ENCODE results near the gene BTN2A1.
"Not testable (repeated sequence)": the region's sequence is repeated elsewhere in the genome, so short reads cannot be mapped to it uniquely, and the experiment has no call there.

The BTN2A1 gene

DNA sequence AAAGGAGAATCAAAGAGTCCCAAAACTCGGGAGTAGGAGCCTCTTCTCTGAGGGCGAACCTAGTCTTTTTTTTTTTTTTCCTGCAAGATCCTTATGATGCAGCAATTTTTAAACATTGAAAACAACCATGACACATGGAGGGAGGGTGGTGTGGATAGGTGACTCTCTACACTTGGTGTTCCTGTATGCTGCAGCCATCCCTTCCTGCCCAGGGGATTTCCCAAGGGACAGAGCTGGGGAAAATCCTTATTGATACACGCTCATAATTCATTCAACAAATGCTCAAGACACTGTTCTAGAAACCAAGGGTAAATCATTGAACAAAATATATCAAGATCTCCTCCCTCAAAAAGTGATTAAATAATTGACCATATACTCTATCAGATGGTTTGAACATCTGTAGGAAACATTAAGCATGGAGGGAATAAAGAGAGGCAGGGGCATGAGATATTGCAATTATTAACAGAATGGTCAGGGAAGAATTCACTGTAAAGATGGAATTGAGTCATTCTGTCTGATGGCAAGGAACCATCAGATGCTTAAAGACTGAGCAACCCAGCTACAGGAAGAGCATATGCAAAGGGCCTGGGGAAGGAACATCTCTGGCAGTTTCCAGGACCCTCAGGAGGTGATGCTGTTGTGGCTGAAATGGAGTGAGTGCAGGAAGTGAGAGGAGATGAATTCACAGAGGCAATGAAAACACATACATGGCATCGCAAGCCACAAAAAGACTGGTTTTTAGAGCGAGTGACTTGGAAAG, 30.9 kb upstream of the BTN2A1 start:
- no peak overlapping the region for H3K4me3 ChIP-seq (ENCODE audit: low read depth, low read length)
- TF ChIP-seq CTCF (IDR thresholded peaks at IDR 0.05; ENCODE audit: borderline replicate concordance, insufficient read depth, low read depth, low read length) = no peak

DNA sequence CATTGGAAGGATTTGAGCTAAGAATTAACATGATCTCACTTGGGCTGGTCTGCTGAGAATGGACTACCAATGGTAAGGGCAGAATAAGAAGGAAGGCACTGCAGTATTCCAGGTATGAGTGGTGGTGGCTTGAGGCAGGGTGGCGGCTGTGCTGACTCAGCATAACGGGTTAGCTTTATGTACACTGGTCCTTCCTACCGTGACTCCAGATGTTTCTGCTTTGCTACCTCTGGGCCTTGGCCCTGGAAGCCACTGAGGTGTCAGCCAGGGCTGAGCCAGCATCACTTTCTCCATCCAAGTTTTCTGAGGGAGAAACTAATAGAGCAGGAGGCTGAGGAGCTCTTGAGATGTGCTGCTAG, 30.3 kb upstream of the BTN2A1 start:
- TF ChIP-seq CTCF (IDR thresholded peaks at IDR 0.05; ENCODE audit: borderline replicate concordance, insufficient read depth, low read depth, low read length) = no peak
- H3K4me3 ChIP-seq (ENCODE audit: low read depth, low read length) = no peak overlapping the region

DNA sequence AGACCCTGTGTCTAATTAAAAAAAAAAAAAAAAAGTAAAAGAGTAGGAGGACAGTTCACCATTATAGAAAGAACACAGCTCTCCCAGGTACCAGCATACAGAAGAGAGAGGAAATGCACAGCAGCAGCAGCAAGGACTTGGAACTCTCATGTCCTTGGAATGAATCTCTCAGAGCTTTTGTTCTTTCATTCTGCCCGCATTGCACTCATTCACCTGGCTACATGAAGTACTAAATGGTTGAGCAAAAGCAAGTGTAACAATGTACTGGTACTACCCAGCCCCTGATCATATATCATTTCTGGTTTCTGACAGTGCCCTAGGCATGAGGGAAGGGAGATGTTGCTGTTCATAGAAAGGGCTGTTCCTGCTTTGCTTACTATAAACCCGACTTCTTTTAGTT, 29.5 kb upstream of the BTN2A1 start:
- TF ChIP-seq CTCF (IDR thresholded peaks at IDR 0.05; ENCODE audit: borderline replicate concordance, insufficient read depth, low read depth, low read length) = no peak
- H3K4me3 ChIP-seq (ENCODE audit: low read depth, low read length) = no peak overlapping the region

DNA sequence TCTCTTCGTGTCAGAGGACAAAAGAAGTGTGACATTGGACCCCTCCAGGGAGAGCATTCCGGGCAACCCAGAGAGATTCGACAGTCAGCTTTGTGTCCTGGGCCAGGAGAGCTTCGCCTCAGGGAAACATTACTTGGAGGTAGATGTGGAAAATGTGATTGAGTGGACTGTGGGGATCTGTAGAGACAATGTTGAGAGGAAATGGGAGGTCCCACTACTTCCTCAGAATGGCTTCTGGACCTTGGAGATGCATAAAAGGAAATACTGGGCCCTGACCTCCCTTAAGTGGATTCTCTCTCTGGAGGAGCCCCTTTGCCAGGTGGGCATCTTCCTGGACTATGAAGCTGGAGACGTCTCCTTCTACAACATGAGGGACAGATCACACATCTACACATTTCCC, 27.0 kb upstream of the BTN2A1 start:
- H3K4me3 ChIP-seq (ENCODE audit: low read depth, low read length) = no peak overlapping the region
- TF ChIP-seq CTCF (IDR thresholded peaks at IDR 0.05; ENCODE audit: borderline replicate concordance, insufficient read depth, low read depth, low read length) = no peak

- no peak overlapping the region for H3K4me3 ChIP-seq (ENCODE audit: low read depth, low read length)
- TF ChIP-seq CTCF (IDR thresholded peaks at IDR 0.05; ENCODE audit: borderline replicate concordance, insufficient read depth, low read depth, low read length) = no peak
Measured at GRCh38 chr6:26431258-26432172, 26.2 kb upstream of the BTN2A1 start.

DNA sequence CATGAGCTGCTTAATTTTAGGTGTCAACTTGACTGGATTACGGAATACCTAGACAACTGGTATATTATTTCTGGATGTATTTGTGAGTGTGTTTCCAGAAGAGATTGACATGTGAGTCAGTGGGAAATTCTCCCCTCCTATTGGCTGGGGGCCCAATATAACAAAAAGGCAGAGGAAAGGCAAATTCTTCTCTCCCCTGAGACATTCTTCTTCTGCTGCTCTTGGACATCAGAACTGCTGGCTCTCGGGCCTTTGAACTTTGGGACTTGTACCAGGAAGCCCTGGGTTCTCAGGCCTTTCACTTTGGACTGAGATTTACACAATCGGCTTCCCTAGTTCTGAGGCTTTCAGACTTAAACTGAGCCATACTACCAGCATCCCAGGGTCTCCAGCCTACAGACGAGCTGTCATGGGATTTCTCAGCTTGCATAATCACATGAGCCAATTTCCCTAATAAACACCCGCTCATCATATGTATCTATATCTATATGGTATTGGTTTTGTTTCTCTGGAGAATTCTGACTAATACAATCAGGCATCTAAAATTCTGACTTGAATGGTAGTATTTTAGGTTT, 25.0 kb upstream of the BTN2A1 start:
- no peak overlapping the region for H3K4me3 ChIP-seq (ENCODE audit: low read depth, low read length)
- TF ChIP-seq CTCF (IDR thresholded peaks at IDR 0.05; ENCODE audit: borderline replicate concordance, insufficient read depth, low read depth, low read length) = no peak

DNA sequence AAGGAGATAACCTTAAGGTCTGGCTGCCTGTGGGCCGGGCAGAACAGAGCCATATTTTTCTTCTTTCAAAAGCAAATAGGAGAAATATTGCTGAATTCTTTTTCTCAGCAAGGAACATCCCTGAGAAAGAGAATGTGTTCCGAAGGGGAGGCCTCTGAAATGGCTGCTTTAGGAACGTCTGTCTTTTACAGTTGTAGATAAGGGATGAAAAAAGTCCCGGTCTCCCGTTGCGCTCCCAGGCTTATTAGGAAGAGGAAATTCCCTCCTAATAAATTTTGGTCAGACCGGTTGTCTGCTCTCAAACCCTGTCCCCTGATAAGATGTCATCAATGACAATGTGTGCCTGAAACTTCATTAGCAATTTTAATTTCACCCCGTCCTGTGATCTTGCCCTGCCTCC, 24.1 kb upstream of the BTN2A1 start:
- H3K4me3 ChIP-seq (ENCODE audit: low read depth, low read length) = not testable (repeated sequence)

Measured in GM12875 (cell line).